CD4-positive, alpha-beta T cell treated with Interleukin-15 for 1 hour (primary cell): Measurements from ENCODE around the gene RAB31.
"Not testable (repeated sequence)": the region's sequence is repeated elsewhere in the genome, so short reads cannot be mapped to it uniquely, and the experiment has no call there.

Experiments
- DNase-seq: peaks from one replicate; pipeline ENCODE4 v3.0.0-alpha.2; 2020

Gene RAB31

DNA sequence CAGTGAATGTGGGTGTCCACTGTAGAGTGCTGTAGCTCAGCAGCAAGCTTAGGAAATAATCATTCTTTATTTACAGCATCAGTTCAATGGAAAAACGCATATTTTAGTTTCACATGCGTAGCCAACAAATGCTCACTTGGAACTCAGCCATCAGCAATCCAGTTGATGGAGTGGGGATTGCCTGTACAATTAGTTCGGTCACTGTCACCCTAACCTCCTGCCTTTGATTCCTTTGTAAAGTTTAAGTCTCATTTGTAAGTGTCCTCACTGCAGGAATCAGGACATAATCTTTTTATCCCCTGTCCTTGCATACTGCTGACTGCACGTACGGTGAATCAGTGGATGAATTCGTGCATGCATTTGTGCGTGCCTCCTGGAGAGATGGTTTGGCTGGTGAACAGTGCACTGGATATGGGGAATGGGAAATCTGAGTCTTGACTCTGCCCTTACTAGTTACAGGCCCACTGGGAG lies 55.9 kb downstream of the RAB31 start:
- no peak for DNase-seq

DNA sequence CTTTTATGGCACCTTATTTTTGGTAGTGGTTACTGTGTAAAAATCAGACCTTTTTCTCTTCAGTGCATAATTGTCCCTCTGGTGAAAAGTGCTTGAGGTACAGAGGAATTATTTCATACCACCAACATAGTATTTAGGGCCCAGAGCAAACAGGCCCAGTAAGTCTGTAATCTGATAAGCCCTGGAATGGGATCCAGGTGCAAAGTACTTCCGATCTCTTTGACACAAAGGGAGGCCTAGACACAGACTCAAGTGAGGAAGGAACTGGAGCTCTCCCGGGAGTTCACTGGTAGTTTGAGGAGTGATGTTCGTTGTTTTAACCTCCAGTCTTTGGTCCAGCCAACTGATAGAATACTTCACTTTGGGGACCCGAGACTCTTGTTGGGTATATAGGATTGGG lies 57.4 kb downstream of the RAB31 start:
- DNase-seq = no peak

DNA sequence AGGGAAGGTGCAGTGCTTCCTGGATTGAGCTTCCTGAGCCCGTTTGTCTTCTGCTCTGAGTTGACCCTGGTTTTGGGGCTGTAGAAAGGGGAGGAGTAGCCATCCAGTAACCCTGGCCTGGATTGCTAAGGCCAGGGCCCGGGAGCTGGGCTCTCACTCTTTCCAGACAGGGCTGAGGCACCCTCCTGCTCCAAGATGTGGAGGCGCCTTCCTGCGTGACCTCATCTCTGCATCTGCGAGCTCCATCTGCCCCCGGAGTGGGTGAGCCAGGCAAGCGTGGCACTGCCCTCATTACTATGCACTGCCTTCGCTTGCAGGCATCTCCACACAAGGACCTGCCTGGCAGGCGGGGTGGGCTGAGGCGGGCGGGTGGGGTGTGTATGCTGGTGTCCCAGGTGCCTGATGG lies 58.0 kb downstream of the RAB31 start:
- DNase-seq = no peak

DNA sequence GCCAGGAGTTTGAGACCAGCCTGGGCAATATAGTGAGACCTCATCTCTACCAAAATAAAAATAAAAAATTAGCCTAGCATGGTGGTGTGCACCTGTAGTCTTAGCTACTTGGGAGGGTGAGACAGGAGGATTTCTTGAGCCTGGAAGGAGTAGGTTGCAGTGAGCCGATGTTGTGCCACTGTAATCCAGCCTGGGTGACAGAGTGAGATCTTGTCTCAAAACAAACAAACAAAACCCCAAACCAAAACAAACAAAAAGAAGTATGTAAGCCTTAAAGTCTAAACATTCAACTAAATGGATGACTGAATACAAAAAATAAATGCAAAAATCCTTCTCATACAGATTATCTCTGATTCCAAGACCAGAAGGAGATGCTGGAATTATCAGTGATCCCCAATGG lies 58.6 kb downstream of the RAB31 start:
- no peak for DNase-seq

DNA sequence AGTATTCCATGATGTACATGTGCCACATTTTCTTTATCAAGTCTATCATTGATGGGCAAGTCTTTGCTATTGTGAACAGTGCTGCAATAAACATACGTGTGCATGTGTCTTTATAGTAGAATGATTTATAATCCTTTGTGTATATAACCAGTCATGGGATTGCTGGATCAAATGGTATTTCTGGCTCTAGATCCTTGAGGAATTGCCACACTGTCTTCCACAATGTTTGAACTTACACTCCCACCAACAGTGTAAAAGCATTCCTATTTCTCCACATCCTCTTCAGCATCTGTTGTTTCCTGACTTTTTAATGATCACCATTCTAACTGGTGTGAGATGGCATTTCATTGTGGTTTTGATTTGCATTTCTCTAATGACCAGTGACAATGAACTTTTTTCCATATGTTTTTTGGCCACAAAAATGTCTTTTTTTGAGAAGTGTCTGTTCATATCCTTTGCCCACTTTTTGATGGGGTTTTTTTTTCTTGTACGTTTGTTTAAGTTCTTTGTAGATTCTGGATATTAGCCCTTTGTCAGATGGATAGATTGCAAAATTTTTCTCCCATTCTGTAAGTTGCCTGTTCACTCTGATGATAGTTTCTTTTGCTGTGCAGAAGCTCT lies 60.1 kb downstream of the RAB31 start:
- DNase-seq = not testable (repeated sequence)

DNA sequence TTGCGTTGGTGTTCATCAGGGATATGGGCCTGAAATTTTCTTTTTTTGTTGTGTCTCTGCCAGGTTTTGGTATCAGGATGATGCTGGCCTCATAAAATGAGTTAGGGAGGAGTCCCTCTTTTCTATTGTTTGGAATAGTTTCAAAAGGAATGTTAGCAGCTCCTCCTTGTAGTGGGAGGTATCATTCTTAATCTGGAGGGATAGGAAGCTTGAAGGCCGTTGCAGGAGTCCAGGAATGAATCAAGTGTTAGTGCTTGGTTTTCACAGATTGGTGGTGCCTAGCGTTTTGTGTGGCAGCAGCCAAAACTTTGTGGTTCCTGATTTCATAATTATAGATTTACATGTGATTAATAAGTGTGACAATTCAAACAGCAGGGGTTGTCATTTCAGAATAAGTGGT lies 62.0 kb downstream of the RAB31 start:
- not testable (repeated sequence) for DNase-seq

DNA sequence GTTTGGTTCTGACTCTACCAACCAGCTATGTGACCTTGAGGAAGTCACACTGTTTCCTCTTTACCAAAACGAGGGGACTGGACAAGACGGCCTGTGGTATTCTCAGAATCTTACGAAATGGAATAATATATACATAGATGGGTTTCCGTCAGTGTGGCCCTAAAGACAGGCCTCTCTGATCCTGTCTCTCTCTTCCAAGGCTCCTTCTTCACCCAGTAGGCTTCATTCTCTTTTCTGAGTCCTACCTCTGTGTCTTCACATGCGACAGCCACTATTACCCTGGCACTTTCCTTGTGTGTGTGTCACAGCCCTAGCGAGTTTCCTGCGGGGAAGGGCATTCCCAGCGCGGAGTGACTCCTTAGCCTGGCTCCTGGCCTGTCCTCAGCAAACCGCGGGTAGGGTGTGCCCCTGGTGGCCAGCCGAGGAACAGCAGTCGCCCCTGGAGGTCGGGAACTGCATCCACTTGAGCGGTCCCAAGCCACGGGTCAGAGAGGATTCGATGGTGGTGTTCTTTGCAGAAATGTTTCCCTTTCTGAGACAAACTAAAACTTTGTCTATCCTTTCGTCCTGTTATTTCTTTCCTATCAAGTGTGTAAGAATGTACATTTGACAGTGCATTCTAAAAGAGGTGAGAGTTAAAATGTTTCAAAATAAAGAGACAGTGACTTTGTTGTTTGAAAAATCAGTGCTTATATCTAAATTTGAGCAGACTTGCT lies 63.3 kb downstream of the RAB31 start:
- DNase-seq = peak; percentile 50

DNA sequence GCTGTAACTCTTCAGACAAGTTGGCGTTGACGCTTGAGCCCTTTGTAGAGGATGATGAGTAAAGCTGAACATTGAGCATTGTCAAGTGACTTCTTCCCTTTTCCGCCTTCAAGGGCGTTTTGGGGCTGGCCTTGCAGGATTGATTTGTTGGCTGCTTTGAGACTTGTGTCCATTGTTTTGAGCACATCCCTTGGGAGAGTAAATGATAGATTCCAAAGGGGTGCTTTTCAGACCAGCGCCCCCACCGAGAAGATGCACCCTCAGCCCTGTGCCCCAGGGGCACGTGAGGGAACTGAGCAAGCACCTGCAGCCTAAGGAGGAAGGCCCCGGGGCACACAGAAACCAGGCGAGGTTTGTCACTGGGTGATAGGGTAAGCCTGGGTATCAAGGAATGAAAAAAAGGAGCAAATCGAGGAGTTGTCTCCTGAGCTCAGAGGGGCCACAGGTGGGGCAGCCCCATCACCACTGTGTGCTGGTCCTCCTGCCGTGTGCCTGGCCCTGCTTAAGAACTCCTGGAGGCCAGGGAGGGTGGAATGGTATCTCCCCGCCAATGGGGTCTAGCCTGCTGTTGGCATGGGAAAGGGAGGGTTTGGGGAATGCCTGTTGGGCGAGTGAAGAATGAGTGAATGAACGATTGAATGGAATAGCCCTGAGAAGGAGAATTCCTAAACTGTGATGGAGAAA lies 64.0 kb downstream of the RAB31 start:
- no peak for DNase-seq

DNA sequence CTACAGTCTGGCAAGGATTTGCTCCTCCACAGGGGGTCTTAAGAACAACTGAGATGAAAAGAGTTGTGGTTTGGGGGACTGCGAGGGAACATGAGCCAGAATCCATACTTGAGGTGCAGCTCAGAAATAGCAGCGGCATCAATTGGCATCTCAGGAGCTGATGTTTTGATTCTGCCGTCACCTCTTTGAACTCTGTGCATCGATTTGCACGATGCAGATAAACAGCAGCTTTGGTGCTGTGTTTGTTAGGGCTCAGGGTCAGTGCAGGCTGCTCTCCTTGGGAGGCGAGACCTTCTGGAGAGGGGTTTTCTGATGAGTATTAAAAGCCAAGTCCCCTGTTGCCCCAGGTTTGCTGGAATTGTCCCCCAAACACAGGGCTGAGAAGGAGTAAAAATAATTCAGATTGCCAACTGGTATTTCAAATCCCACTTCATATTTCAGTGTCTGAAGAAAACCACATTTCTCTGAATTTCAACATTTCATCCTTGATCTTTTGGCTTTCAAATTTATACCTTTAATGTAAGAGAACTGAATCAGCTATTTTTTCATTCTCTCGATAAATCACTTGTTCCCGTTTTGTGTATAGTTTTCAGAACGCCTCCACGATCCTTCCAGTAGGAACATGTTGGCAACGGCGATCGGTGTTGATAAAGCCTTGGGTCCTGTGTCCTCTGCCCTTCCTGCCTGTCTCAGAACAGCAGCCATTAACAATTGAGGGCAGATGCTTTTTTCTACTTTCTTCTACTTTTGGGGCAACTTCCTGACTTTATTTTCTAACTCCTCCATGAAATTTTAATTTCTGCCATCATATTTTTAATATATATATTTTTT lies 65.0 kb downstream of the RAB31 start:
- no peak for DNase-seq

DNA sequence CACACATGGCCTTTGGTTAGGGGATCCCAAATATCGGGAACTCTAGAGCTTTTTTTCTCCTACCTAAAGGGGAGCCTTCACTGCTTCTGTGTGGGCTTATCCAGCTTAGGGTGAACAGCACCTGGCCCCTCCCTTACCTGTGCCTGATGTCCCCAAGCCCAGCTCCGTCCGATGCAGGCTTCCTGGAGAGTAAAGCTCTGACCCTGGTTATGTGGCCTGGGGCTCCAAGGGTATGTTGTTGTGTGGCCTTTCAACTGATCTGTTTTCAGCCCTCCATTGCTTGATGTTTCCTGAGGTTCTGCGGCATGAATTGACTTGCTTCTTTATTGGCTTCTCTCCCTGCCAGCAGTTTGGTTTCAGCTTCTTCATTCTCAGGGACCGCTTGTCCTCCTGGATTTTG lies 66.0 kb downstream of the RAB31 start:
- DNase-seq = no peak

DNA sequence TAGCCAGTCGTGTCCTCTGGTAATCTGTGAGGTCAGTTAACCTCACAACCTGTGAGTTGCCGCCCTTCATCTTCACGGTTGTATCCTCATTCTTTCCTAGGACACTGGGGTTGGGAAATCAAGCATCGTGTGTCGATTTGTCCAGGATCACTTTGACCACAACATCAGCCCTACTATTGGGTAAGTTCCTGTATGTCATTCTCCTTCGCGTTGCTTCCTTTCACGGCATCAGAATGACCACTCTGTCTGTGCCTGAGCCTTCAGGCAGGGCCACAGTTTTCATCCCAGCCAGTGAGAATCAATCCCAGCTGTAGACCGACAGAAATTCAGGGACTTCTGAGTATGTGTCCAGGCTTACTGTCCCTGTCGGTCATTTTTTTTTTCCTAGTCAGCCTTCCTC lies 67.1 kb downstream of the RAB31 start:
- peak; percentile 22 for DNase-seq

DNA sequence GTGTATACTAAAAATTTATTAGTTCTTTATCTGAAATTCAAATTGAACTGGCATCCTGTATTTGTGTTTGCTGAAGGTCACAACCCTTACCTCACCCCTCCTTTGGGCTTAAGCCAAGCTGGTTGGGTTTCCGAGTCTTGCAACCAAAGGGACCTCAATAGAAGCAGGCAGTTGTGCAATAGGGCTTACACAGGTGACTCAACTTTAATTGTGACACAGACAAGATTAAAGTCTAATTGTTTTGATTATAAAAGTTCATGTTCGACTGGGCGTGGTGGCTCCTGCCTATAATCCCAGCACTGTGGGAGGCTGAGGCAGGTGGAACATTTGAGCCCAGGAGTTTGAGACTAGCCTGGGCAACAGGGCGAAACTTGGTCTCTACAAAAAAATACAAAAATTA lies 71.5 kb downstream of the RAB31 start:
- DNase-seq = peak; percentile 28

DNA sequence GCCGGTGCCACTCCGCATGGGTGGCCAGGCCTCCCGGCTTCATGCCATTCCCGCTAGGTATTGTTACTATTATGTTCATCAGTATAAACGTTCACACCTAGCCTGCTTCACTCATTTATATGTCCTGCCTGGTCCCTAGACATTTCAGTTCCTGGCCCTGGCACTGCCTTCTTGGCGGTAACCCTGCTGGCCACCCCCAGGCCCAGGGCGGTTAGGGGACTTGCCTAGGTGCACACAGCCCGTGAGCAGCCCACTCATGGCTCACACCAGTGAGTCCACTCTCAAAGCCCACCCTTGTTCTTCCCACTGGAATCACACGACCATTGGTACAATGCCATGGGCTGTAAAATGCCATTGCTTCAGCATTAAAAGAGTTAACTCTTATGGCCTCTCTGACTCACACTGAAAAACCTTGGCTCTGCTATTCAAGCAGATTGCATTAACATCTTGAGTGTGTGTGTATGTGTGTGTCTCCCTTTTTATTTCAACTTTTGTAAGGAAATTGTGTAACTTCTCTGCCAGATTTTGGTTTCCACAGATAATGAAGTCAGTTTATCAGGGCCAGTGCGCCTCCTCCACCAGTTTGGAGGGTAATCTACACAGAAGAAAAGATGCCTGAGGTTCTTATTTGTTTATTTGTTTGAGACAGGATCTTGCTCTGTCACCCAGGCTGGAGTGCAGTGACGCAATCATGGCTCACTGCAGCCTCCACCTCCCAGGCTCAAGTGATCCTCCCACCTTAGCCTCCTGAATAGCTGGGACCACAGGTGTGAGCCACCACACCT lies 74.2 kb downstream of the RAB31 start:
- DNase-seq = no peak

DNA sequence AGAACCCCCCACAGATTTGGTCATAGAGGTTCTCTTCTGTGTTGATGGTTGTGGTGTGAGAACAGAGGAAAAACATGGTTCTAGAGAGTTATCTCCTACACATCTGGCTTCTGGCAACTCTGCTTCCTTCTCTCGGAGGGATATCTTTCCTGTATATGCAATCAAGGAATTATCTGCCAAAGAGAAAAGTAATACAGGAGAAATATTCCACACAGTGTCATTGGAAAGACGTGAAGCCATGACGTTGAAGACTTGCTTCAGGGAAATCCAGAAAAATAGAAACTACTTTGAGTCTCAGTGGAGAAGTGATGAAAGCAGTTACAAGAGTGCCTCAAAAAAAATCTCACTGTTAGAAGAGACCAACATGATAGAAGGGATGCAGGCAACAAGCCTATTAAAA lies 78.5 kb downstream of the RAB31 start:
- no peak for DNase-seq

DNA sequence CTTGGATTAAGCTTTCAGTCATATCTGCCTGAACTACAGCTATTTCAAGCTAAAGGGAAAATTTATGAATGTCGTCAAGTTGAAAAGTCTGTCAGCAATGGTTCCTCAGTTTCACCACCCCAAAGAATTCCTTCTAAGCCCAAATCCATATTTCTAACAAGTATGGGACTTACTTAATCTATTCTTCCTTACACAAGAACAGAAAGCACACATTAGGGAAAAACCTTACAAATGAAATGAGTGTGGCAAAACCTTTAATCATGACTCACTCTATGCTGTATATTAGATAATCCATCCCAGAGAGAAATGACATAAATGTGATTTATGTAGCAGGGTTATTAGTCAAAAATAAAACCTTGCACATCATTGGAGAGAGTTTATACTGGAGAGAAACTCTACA lies 78.9 kb downstream of the RAB31 start:
- DNase-seq = no peak

DNA sequence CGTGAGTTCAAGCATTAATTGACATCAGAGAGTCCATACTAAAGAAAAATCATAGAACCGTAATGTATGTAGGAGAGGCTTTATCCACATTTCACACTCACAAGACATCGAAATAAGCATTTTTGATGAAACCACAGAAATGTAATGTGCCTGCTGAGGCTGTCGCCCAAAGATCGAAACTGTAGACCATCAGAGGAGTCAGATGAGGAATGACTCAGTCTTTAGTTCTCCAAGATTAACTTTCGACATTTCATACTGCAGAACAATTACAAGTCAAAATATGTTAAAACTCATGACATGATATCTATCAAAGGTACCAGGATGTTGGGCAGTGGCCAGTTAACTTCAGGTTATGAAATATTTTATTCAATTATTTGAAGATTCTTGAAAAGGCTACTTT lies 79.6 kb downstream of the RAB31 start:
- no peak for DNase-seq

DNA sequence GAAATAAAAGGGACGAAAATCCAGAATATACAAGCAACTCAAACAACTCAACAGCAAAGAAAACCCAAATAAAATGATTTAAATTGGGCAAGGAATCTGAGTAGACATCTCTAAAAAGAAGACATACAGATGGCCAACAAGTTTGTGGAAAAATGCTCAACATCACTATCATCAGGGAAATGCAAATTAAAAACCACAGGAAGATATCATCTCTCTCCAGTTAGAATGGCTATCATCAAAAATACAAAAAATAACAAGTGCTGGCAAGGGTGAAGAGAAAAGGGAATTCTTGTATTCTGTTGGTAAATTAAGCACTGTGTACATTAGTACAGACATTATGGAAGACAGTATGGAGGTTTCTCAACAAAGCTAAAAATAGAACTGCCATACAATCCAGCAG lies 80.0 kb downstream of the RAB31 start:
- no peak for DNase-seq

DNA sequence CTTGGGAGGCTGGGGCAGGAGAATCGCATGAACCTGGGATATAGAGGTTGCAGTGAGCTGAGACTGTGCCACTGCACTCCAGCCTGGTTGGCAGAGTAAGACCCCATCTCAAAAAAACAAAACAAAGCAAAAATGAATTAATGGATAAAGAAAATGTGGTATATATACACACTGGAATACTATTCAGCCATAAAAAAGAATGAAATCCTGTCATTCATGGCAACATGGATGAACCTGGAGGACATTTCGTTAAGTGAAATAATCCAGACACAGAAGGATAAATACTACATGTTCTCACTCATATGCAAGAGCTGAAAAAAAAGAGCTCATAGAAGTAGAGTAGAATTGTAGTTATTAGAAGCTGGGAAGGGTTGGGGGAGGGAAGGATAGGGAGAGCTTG lies 80.8 kb downstream of the RAB31 start:
- DNase-seq = no peak

DNA sequence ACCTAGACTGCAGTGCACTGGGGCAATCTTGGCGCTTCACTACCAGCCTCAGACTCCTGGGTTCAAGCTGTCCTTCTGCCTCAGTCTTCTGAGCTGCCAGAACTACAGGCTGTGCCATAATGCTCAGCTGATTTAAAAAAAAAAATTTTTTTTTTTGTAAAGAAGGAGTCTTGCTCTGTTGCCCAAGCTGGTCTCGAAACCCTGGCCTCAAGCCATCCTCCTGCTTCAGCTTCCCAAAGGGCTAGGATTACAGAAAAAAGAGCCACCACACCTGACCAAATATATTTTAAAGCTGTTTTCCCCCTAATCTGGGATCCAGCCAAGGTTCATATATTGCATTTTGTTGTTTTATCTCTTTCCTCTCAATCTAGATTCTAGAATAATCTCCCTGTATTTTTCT lies 82.2 kb downstream of the RAB31 start:
- DNase-seq = no peak

DNA sequence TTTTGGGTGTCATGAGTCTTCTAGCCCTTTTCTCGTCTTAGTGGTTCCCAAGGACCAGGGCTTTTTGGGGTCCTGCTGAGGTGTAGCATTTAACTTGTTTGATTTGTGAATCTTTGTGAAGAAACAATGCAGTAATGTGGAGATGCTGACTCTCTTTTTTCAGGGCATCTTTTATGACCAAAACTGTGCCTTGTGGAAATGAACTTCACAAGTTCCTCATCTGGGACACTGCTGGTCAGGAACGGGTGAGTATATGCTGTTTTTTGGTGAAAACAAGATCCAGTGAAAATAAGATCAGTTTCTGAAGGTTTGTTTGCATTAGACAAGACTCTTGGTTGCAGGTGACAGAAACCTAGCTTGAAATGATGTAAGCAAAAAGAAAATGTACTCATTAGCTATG lies 83.9 kb downstream of the RAB31 start:
- DNase-seq = no peak

DNA sequence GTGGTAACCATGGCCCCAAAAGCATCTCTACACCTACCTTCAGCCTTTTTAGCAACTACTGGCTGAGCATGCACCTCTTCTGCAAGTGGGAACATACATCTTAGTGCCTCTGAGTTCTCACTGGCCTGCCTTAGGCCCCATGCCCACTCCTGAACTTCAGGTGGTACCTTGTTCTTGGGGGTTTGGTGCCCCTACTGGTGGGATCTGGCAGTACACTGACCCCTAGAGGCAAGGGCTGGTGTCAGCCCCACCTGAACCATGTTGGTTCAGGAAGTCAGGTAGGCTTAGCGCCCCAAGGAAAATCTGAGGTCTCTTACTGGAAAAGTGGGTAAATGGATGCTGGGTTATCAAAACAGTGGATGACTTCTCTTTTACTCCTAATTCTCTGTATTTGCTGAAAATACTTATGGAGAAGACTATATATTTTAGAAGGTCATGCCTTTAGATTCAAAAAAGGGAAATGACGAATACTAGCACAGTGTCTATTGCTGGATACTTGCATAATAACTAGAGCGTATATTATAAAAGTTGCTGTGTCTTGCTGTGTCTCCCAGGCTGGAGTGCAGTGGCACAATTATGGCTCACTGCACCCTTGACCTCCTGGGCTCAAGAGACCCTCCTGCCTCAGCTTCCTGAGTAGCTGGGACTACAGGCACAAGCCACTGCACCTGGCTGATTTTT lies 84.6 kb downstream of the RAB31 start:
- DNase-seq = peak; percentile 26

DNA sequence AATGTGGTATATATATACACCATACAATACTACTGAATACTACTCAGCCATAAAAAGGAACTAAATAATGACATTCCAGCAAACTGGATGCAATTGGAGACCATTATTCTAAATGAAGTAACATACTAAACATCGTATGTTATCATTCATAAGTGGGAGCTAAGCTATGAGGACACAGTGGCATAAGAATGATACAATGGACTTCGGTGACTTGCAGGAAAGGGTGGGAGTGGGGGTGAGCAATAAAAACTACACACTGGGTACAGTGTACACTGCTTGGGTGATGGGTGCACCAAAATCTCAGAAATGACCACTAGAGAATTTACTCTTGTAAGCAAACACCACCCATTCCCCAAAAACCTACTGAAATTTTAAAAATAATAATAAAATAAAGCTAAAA lies 87.9 kb downstream of the RAB31 start:
- DNase-seq = no peak
